ENCODE measurements around the gene ATP5MG. TPM values are rescaled to one million over a fixed set of nuclear protein-coding genes. Genes with fewer than 3 reads are reported as not detected.

The ATP5MG gene
- total RNA-seq, 1 experiment from 2014 or later = 66.2 TPM

DNA sequence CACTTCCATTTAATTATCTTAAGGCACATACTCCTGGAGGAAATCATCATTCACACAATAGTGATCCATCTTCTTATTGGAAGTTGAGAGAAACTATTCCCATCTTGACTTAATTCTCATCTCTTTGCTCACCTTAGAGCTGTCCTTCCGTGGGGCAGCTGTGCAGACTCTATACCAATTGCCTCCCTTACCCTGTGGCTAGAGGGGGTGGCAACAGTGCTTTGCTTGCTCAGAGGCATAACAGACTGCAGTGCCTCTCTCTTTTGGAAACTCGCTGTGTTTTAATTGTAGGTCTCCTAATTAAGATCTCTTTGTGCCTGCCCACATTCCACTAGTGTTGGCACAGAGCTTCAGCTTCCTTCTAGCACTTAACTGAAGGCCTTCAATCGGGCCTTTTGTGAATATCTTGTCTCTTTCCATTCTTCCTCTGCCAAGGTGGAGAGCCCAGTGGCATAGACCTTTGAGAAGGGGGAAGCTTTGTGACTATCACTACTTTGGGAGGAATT, 40.4 kb downstream of the ATP5MG start:
- DNase-seq (ENCODE audit: low read depth) = no peak

DNA sequence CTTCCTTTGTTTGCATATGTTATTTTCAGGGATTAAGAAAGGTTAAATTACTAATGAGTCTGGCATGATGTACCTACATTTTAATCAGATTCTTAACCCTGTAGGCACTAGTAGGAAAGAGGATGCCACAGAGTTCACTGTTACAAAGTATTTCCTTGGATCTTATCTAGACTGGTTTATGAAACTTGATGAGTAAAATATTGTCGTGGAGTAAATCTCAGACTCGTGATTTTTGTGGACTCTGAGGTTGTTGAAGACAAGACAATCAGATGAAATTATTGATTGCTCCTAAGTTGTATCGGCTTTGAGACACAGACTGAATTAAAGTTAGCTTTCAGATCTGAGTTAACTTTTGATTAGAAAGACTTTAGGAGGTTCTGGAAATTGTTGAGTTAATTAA, 40.9 kb downstream of the ATP5MG start:
- DNase-seq (ENCODE audit: low read depth) = no peak

DNA sequence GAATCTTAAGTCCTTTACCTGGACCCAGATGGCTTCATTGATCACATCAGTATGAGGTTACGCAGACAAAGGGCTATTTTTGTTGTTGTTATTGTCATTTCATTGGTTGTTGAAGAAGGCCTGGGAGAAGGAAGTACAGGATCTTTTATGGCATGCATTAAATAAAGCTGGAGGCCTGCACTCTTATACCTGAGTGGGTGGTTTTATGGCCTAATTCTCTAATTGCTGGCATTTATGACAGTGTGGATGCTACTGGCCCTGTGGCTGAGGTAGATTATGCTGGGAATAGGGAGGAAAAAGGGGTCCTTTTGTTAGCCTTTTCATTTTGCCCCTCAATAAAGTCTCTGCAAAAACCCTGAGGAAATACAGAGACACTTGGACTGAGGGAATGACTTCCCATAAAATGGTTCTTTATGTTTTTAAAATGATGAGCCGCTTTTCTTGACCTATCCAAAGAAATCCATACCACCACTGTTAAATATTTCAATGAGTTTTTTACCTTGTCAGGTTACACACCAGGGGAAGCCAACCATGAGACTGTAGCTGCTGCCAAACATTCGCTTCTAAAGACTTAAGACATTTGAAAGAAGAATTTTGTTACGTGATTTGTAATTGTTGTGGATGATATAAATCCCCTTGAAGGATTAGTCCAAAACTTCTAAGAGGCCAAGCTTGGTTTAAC, 41.6 kb downstream of the ATP5MG start:
- DNase-seq (ENCODE audit: low read depth) = no peak

DNA sequence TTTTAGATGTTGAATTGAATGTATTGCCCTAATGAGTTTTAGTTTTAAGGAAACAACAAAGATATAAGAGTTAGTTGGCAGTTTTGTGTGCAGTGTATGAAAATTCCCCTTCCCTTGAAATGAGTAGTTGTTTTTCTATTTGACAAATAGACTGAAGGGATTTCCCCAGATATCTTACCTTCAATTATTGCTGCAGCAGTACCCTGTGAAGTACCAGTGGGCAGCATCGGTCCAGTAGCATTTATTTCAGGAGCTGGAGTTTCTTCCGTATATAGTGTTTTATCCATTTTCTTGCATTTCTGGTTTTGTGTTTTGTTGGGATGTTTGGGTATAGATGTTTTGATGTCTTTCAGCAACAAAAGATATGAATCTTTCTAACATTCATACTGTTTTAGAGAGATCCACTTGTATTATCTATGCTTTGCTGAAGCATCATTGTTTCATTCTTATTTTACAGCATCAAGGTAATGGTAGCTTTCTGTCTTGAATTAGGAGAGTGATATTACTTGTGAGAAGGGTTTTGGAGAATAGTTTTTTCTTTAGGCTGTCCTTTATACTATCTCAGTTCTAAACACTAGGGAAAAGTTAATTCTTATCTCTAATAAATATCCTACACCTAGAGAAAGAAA, 42.3 kb downstream of the ATP5MG start:
- DNase-seq (ENCODE audit: low read depth) = no peak

DNA sequence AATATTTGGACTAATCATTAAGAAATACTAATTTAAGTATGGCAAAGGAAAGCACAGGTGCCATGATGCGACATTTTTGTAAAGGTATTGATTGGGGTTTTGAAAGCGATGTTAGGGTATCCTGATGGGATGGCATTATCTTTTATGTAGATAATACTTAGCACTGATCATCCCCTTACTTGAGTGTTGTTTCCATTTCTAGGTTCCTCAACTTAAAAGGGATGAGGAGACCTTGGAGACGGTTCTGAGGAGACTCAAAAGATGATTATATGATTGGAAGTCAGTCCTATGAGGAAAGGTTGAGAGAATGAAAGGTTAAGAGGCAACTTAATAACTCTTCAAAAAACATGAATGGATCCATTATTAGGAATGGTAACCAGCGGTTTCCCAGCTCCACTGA, 46.0 kb downstream of the ATP5MG start:
- DNase-seq (ENCODE audit: low read depth) = no peak

DNA sequence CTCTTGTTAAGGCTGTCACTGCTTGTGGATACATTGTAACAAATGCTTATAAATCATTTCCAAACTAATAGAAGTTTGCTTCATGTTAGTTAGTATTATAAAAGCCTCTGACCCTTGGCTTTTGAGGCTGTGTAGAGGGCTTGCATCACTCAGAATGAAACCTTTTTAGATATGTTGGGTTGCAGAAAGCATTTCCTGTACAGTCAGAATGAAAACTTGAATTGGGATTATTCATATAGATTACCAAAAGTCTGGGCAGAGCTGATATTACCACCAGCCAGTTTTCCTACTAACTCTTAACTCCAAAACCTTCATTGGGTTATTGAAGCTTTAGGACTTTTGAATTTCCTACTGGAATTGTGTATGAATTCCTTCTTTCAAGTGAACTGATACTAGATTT, 46.9 kb downstream of the ATP5MG start:
- DNase-seq (ENCODE audit: low read depth) = no peak

DNA sequence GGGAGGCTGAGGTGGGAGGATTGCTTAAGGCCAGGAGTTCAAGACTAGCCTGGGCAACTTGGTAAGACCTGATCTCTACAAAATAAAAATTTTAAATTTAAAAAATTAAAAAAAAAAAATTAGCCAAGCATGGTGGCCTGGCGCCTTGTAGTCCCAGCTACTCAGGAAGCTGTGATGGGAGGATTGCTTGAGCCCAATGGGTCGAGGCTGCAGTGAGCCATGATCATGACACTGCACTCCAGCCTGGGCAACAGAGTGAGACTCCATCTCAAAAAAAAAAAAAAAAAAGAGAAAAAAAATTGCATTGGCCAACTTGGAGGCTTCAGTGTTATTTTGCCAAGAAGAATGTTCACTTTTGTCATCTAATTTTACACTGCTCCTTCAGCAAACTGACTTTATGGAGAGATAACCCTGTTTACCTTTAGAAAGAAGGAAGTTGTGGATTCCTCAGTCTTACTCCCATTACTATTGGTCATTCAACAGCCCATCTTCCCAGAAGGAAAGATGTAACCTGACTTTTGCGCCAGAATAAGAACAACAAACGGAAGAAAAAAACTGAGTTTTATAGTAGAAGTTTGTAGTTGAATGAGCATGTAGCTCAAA, 48.0 kb downstream of the ATP5MG start:
- no peak for DNase-seq (ENCODE audit: low read depth)

DNA sequence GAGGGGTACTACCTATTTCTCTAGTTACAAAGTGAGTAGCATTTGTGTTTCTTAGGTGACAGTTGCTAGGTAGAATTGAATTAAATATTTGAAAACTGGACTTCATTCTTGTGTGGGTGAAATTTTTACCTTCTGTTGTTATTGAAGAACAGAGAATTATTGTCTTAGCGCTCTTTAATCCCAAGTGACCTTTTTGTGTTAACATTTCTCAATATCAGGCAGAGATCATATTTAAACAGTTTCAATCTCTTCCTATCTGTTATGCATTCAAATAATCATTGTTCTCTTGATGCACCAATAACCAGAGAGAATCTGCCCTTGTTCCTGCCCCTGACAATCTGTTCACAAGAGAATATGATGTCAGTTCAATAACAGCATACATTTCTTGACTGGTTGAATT, 49.0 kb downstream of the ATP5MG start:
- no peak for DNase-seq (ENCODE audit: low read depth)

Other genes starting within 250 kb of the ATP5MG start
- gene SCN4B, start 248.8 kb upstream of the ATP5MG start, total RNA-seq (2014; rRNA removed; shearing (Covaris generic)) = 0.57 and 1.2 TPM in 2 replicates
- not detected in 2 replicates for gene SCN2B, start 225.0 kb upstream of the ATP5MG start, total RNA-seq (2014; rRNA removed; shearing (Covaris generic))
- not detected in 2 replicates for gene JAML, start 176.6 kb upstream of the ATP5MG start, total RNA-seq (2014; rRNA removed; shearing (Covaris generic))
- 5.0 and 7.1 TPM in 2 replicates for gene MPZL3, start 149.2 kb upstream of the ATP5MG start, total RNA-seq (2014; rRNA removed; shearing (Covaris generic))
- 0.17 TPM in 1 of 2 replicates, not detected in the other for gene MPZL2, start 137.3 kb upstream of the ATP5MG start, total RNA-seq (2014; rRNA removed; shearing (Covaris generic))
- gene CD3E, start 96.9 kb upstream of the ATP5MG start, total RNA-seq (2014; rRNA removed; shearing (Covaris generic)) = not detected in 2 replicates
- gene CD3D, start 58.9 kb upstream of the ATP5MG start, total RNA-seq (2014; rRNA removed; shearing (Covaris generic)) = 0.51 TPM in 1 of 2 replicates, not detected in the other
- gene CD3G, start 57.3 kb upstream of the ATP5MG start, total RNA-seq (2014; rRNA removed; shearing (Covaris generic)) = not detected in 2 replicates
- gene UBE4A, start 42.0 kb upstream of the ATP5MG start, total RNA-seq (2014; rRNA removed; shearing (Covaris generic)) = 33.8 and 34.7 TPM in 2 replicates
- gene KMT2A, start 34.9 kb downstream of the ATP5MG start, total RNA-seq (2014; rRNA removed; shearing (Covaris generic)) = 13.2 and 19.1 TPM in 2 replicates
- 0.69 TPM in 1 of 2 replicates, not detected in the other for gene TTC36, start 125.9 kb downstream of the ATP5MG start, total RNA-seq (2014; rRNA removed; shearing (Covaris generic))
- 2.8 and 8.7 TPM in 2 replicates for gene TMEM25, start 129.6 kb downstream of the ATP5MG start, total RNA-seq (2014; rRNA removed; shearing (Covaris generic))
- 28.4 and 28.6 TPM in 2 replicates for gene IFT46, start 164.3 kb downstream of the ATP5MG start, total RNA-seq (2014; rRNA removed; shearing (Covaris generic))
- 131 and 135 TPM in 2 replicates for gene ARCN1, start 170.8 kb downstream of the ATP5MG start, total RNA-seq (2014; rRNA removed; shearing (Covaris generic))
- 36.8 and 44.7 TPM in 2 replicates for gene PHLDB1, start 206.0 kb downstream of the ATP5MG start, total RNA-seq (2014; rRNA removed; shearing (Covaris generic))

Data from Daoy (cell line).